ENCODE measurements around the gene MAEA. TPM values are rescaled to one million over a fixed set of nuclear protein-coding genes. Genes with fewer than 3 reads are reported as not detected.
"Not testable (repeated sequence)": the region's sequence is repeated elsewhere in the genome, so short reads cannot be mapped to it uniquely, and the experiment has no call there.

MAEA gene
- total RNA-seq, 1 donor from 2014 or later: 24.5 TPM

DNA sequence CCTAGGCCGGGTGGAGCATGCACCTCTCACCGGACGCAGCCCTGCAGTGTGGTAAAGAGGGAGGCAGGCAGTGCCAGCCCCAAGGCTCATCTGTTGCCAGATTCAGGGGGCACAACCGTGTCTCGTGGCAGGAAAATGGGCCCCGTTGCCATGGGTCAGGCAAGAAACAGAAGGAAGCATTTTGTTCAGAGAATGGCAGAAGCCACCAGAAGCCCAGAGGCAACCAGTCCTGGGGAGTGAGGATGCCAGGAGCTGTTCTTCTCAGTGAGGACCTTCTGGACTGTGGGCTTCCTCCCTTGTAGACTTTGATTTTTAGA, 44.8 kb downstream of the MAEA start:
- peaks cover 0 to 2% (median 0%) of the 10 kb centered on the region in 3 donors for H3K9me3 ChIP-seq (ENCODE audit: control insufficient read depth in 3 of 3, low read length in 3 of 3)
- H3K4me3 ChIP-seq (ENCODE audit: low read length in 3 of 3): no peak overlapping the region
- peaks cover 7 to 24% (median 10%) of the 10 kb centered on the region in 3 donors for H3K4me1 ChIP-seq (ENCODE audit: control insufficient read depth in 3 of 3, insufficient read depth in 3 of 3, low read length in 3 of 3)
- peaks cover 35 to 44% (median 43%) of the 10 kb centered on the region in 3 donors for H3K36me3 ChIP-seq (ENCODE audit: control insufficient read depth in 3 of 3, insufficient read depth in 3 of 3, low read length in 3 of 3)
- no peak overlapping the region for H3K27ac ChIP-seq (ENCODE audit: low read depth, low read length)
- no peaks in the 10 kb centered on the region for H3K27me3 ChIP-seq (ENCODE audit: control insufficient read depth in 3 of 3, insufficient read depth in 3 of 3, low read length in 3 of 3)
- no peak overlapping the region for H3K9ac ChIP-seq (ENCODE audit: low read depth in 1 of 3, low read length in 3 of 3)

DNA sequence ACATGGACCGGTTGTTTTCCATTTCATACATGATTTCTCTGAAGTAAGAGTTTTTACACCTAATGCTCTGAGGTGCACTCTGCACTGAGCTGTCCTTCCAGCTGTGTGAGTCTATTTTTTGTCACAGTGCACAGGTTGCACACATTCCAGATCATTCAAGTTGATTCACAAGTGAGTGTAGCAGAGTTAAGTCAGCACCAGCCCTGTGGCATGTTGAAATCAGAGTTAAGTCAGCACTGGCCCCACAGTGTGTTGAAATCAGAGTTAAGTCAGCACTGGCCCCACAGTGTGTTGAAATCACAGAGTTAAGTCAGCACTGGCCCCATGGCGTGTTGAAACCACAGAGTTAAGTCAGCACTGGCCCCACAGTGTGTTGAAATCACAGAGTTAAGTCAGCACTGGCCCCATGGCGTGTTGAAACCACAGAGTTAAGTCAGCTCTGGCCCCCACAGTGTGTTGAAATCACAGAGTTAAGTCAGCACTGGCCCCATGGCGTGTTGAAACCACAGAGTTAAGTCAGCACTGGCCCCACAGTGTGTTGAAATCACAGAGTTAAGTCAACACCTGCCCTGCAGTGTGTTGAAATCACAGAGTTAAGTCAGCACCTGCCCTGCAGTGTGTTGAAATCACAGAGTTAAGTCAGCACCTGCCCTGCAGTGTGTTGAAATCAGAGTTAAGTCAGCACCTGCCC, 45.6 kb downstream of the MAEA start:
- H3K4me1 ChIP-seq (ENCODE audit: control insufficient read depth in 3 of 3, insufficient read depth in 3 of 3, low read length in 3 of 3): peaks cover 4 to 17% (median 10%) of the 10 kb centered on the region in 3 donors
- not testable (repeated sequence) for H3K9me3 ChIP-seq (ENCODE audit: control insufficient read depth in 3 of 3, low read length in 3 of 3); H3K4me3 ChIP-seq (ENCODE audit: low read length in 3 of 3); H3K9ac ChIP-seq (ENCODE audit: low read depth in 1 of 3, low read length in 3 of 3); H3K27me3 ChIP-seq (ENCODE audit: control insufficient read depth in 3 of 3, insufficient read depth in 3 of 3, low read length in 3 of 3); H3K27ac ChIP-seq (ENCODE audit: low read depth, low read length)
- peaks cover 42 to 50% (median 50%) of the 10 kb centered on the region in 3 donors for H3K36me3 ChIP-seq (ENCODE audit: control insufficient read depth in 3 of 3, insufficient read depth in 3 of 3, low read length in 3 of 3)

GRCh38 chr4:1336088-1336491, 46.4 kb downstream of the MAEA start:
- peaks cover 2 to 10% (median 7%) of the 10 kb centered on the region in 3 donors for H3K4me1 ChIP-seq (ENCODE audit: control insufficient read depth in 3 of 3, insufficient read depth in 3 of 3, low read length in 3 of 3)
- peaks cover 49 to 58% (median 55%) of the 10 kb centered on the region in 3 donors for H3K36me3 ChIP-seq (ENCODE audit: control insufficient read depth in 3 of 3, insufficient read depth in 3 of 3, low read length in 3 of 3)
- H3K9me3 ChIP-seq (ENCODE audit: control insufficient read depth in 3 of 3, low read length in 3 of 3): peaks cover 0 to 2% (median 0%) of the 10 kb centered on the region in 3 donors
- H3K9ac ChIP-seq (ENCODE audit: low read depth in 1 of 3, low read length in 3 of 3): no peak overlapping the region
- no peaks in the 10 kb centered on the region for H3K27me3 ChIP-seq (ENCODE audit: control insufficient read depth in 3 of 3, insufficient read depth in 3 of 3, low read length in 3 of 3)
- H3K4me3 ChIP-seq (ENCODE audit: low read length in 3 of 3): no peak overlapping the region
- no peak overlapping the region for H3K27ac ChIP-seq (ENCODE audit: low read depth, low read length)

DNA sequence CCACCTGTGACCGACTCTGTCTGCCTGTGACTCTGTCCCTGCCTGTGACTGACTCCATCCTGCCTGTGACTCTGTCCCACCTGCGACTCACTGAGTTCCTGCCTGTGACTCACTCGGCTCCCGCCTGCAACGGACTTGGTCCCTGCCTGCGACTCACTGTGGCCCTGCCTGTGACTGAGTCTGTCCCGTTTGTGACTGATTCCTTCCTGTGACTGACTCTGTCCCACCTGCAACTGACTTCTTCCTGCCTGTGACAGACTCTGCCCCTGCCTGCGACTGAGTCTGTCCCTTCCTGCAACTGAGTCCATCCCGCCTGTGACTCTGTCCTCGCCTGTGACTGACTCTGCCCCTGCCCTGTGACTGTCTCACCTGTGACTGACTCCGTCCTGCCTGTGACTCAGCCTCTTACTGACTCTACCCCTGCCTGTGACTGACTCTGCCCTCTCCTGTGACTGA, 47.7 kb downstream of the MAEA start:
- H3K27me3 ChIP-seq (ENCODE audit: control insufficient read depth in 3 of 3, insufficient read depth in 3 of 3, low read length in 3 of 3): no peaks in the 10 kb centered on the region
- no peak overlapping the region for H3K4me3 ChIP-seq (ENCODE audit: low read length in 3 of 3)
- peaks cover 55 to 63% (median 57%) of the 10 kb centered on the region in 3 donors for H3K36me3 ChIP-seq (ENCODE audit: control insufficient read depth in 3 of 3, insufficient read depth in 3 of 3, low read length in 3 of 3)
- H3K4me1 ChIP-seq (ENCODE audit: control insufficient read depth in 3 of 3, insufficient read depth in 3 of 3, low read length in 3 of 3): peaks cover 0 to 4% (median 0%) of the 10 kb centered on the region in 3 donors
- no peak overlapping the region for H3K9ac ChIP-seq (ENCODE audit: low read depth in 1 of 3, low read length in 3 of 3)
- H3K9me3 ChIP-seq (ENCODE audit: control insufficient read depth in 3 of 3, low read length in 3 of 3): peaks cover 0 to 2% (median 0%) of the 10 kb centered on the region in 3 donors
- H3K27ac ChIP-seq (ENCODE audit: low read depth, low read length): no peak overlapping the region

DNA sequence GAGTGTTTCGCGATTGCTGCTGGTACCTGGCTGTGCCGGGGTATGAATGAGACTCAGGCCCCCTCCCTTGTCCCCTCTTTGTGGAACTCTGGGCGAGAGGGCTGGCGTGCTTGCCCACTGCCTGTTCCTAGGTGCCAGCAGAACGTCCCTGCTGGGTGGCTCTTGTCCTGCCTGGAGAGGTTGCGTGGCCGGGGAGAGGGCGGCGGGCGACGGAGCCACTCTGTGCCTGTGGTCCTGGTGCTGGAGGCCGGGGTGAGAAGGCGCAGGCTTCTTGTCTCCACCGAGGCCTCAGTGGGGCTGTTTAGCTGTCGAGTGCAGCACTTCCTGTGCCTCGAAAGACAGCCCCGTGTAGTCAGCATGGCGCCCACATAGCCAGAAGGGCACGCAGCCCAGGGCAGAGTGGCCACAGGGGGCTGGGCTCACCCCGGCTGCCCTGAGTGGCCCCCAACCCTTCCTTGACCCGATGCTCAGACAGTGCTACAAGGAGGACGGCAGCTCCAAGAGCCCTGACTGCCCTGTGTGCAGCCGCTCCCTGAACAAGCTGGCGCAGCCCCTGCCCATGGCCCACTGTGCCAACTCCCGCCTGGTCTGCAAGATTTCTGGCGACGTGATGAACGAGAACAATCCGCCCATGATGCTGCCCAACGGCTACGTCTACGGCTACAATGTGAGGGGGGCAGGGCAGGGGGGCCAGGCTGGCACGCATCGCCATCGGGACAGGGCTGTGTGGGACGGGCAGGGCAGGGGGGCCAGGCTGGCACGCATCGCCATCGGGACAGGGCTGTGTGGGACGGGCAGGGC, 48.5 kb downstream of the MAEA start:
- Histone ChIP-seq H3K9me3 (ENCODE audit: control insufficient read depth in 3 of 3, low read length in 3 of 3) (peaks cover 0 to 2% (median 0%) of the 10 kb centered on the region in 3 donors), H3K27me3 (ENCODE audit: control insufficient read depth in 3 of 3, insufficient read depth in 3 of 3, low read length in 3 of 3) (no peaks in the 10 kb centered on the region), H3K4me1 (ENCODE audit: control insufficient read depth in 3 of 3, insufficient read depth in 3 of 3, low read length in 3 of 3) (no peaks in the 10 kb centered on the region), H3K4me3 (ENCODE audit: low read length in 3 of 3) (no peak overlapping the region), H3K27ac (ENCODE audit: low read depth, low read length) (no peak overlapping the region), H3K36me3 (ENCODE audit: control insufficient read depth in 3 of 3, insufficient read depth in 3 of 3, low read length in 3 of 3) (peaks cover 55 to 62% (median 56%) of the 10 kb centered on the region in 3 donors), H3K9ac (ENCODE audit: low read depth in 1 of 3, low read length in 3 of 3) (no peak overlapping the region)

DNA sequence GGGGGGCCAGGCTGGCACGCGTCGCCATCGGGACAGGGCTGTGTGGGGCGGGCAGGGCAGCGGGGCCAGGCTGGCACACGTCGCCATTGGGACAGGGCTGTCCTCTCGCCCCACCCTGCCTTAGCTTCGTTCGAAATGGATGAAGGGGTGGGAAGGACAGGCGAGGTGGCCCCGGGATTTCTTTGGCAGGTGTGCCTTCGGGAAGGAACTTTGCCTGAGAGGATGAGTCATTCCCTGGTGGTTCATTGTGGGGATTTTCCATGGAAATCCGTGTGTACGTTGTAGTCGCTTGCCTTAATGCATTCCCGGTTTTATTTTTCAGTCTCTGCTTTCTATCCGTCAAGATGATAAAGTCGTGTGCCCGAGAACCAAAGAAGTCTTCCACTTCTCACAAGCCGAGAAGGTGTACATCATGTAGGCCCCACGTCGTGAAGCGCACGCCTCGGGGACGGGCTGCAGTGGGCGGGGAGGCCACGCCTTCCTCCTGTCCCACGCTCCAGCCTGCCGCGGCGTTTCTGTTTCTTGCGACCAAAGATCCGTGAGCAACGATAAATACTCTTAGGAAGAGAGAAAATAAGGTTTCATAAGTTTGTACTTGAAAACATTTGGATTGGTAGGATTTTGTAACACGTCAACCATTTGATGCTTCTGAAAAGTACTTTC, 49.2 kb downstream of the MAEA start:
- no peaks in the 10 kb centered on the region for H3K4me1 ChIP-seq (ENCODE audit: control insufficient read depth in 3 of 3, insufficient read depth in 3 of 3, low read length in 3 of 3)

DNA sequence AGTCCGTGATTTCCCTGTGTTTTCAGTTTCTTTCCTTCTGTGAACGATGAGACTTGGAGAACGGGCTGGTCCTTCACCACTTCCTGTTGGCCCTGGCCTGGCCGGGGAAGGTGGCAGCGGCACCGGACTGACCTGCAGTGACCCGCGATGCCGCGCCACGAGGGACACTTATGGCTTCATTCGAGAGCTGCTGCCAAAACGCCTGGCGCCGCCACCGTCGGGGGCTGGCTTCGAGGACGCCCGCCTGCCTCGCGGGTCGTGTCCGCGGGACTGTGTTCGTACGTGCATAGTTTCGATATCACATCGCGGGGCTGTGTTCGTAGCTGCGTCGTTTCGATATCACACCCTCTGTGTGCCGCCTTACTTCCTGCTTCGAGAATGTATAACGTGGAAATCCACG, 49.8 kb downstream of the MAEA start:
- no peak overlapping the region for H3K4me3 ChIP-seq (ENCODE audit: low read length in 3 of 3)
- H3K9ac ChIP-seq (ENCODE audit: low read depth in 1 of 3, low read length in 3 of 3): no peak overlapping the region
- H3K9me3 ChIP-seq (ENCODE audit: control insufficient read depth in 3 of 3, low read length in 3 of 3): peaks cover 0 to 2% (median 0%) of the 10 kb centered on the region in 3 donors
- no peaks in the 10 kb centered on the region for H3K27me3 ChIP-seq (ENCODE audit: control insufficient read depth in 3 of 3, insufficient read depth in 3 of 3, low read length in 3 of 3)
- H3K27ac ChIP-seq (ENCODE audit: low read depth, low read length): no peak overlapping the region
- peaks cover 51 to 59% (median 53%) of the 10 kb centered on the region in 3 donors for H3K36me3 ChIP-seq (ENCODE audit: control insufficient read depth in 3 of 3, insufficient read depth in 3 of 3, low read length in 3 of 3)
- no peaks in the 10 kb centered on the region for H3K4me1 ChIP-seq (ENCODE audit: control insufficient read depth in 3 of 3, insufficient read depth in 3 of 3, low read length in 3 of 3)

More for the DNA sequence above, 49.2 kb downstream of the MAEA start:
- Histone ChIP-seq H3K9ac (ENCODE audit: low read depth in 1 of 3, low read length in 3 of 3) (no peak overlapping the region), H3K36me3 (ENCODE audit: control insufficient read depth in 3 of 3, insufficient read depth in 3 of 3, low read length in 3 of 3) (peaks cover 53 to 60% (median 55%) of the 10 kb centered on the region in 3 donors), H3K4me3 (ENCODE audit: low read length in 3 of 3) (no peak overlapping the region), H3K27ac (ENCODE audit: low read depth, low read length) (no peak overlapping the region), H3K9me3 (ENCODE audit: control insufficient read depth in 3 of 3, low read length in 3 of 3) (peaks cover 0 to 2% (median 0%) of the 10 kb centered on the region in 3 donors), H3K27me3 (ENCODE audit: control insufficient read depth in 3 of 3, insufficient read depth in 3 of 3, low read length in 3 of 3) (no peaks in the 10 kb centered on the region)

- Histone ChIP-seq H3K4me3 (ENCODE audit: low read length in 3 of 3) (no peak overlapping the region), H3K36me3 (ENCODE audit: control insufficient read depth in 3 of 3, insufficient read depth in 3 of 3, low read length in 3 of 3) (peaks cover 51 to 55% (median 51%) of the 10 kb centered on the region in 3 donors), H3K27me3 (ENCODE audit: control insufficient read depth in 3 of 3, insufficient read depth in 3 of 3, low read length in 3 of 3) (no peaks in the 10 kb centered on the region), H3K9ac (ENCODE audit: low read depth in 1 of 3, low read length in 3 of 3) (no peak overlapping the region), H3K9me3 (ENCODE audit: control insufficient read depth in 3 of 3, low read length in 3 of 3) (peaks cover 0 to 2% (median 0%) of the 10 kb centered on the region in 3 donors), H3K4me1 (ENCODE audit: control insufficient read depth in 3 of 3, insufficient read depth in 3 of 3, low read length in 3 of 3) (peaks cover 0 to 5% (median 0%) of the 10 kb centered on the region in 3 donors), H3K27ac (ENCODE audit: low read depth, low read length) (no peak overlapping the region)
These were observed 50.6 kb downstream of the MAEA start for GRCh38 chr4:1340181-1340747.

GRCh38 chr4:1340861-1341260, 51.2 kb downstream of the MAEA start:
- H3K27ac ChIP-seq (ENCODE audit: low read depth, low read length): no peak overlapping the region
- H3K4me3 ChIP-seq (ENCODE audit: low read length in 3 of 3): no peak overlapping the region
- H3K27me3 ChIP-seq (ENCODE audit: control insufficient read depth in 3 of 3, insufficient read depth in 3 of 3, low read length in 3 of 3): no peaks in the 10 kb centered on the region
- H3K9me3 ChIP-seq (ENCODE audit: control insufficient read depth in 3 of 3, low read length in 3 of 3): peaks cover 0 to 2% (median 0%) of the 10 kb centered on the region in 3 donors
- peaks cover 51 to 55% (median 51%) of the 10 kb centered on the region in 3 donors for H3K36me3 ChIP-seq (ENCODE audit: control insufficient read depth in 3 of 3, insufficient read depth in 3 of 3, low read length in 3 of 3)
- no peak overlapping the region for H3K9ac ChIP-seq (ENCODE audit: low read depth in 1 of 3, low read length in 3 of 3)
- H3K4me1 ChIP-seq (ENCODE audit: control insufficient read depth in 3 of 3, insufficient read depth in 3 of 3, low read length in 3 of 3): peaks cover 3 to 10% (median 4%) of the 10 kb centered on the region in 3 donors

All from skeletal muscle tissue (tissue), 4 donors.